ENCODE data around the gene DSTN.

DNA sequence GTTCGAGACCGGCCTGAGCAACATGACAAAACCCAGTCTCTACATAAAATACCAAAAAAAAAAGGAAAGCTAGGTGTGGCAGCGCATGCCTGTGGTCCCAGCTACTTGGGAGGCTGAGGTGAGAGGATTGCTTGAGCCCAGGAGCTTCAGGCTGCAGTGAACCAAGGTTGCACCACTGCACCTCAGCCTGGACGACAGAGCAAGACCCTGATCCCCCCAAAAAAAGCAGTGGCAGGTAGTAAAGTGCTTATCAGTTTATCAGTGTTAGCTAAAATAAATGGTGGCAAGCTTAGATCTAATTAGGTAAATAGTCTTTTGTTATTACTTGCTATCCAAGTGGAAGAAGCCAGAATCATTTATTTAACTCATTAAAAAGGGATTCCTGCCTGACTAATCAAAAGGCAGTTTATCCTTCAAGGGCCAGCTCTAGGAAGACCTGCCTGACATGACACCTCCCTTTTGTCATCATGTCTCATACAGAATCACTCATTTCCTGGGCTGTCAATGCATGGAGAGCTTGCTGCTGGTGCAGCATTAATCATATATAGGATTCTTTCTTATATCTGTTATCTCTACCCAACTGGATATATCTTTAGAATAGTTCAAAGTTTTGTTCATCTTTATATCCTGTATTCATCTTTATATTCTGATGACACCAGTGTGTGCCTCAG, 9.6 kb downstream of the DSTN start:
- TF ChIP-seq, protein P1, sequence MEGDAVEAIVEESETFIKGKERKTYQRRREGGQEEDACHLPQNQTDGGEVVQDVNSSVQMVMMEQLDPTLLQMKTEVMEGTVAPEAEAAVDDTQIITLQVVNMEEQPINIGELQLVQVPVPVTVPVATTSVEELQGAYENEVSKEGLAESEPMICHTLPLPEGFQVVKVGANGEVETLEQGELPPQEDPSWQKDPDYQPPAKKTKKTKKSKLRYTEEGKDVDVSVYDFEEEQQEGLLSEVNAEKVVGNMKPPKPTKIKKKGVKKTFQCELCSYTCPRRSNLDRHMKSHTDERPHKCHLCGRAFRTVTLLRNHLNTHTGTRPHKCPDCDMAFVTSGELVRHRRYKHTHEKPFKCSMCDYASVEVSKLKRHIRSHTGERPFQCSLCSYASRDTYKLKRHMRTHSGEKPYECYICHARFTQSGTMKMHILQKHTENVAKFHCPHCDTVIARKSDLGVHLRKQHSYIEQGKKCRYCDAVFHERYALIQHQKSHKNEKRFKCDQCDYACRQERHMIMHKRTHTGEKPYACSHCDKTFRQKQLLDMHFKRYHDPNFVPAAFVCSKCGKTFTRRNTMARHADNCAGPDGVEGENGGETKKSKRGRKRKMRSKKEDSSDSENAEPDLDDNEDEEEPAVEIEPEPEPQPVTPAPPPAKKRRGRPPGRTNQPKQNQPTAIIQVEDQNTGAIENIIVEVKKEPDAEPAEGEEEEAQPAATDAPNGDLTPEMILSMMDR (IDR thresholded peaks at IDR 0.05): no peak
- TF ChIP-seq POLR2AphosphoS5 (IDR thresholded peaks at IDR 0.05): no peak
- TF ChIP-seq POLR2A (IDR thresholded peaks at IDR 0.05): no peak

Measured in breast epithelium (tissue), 3 donors.